Measurements from ENCODE around the gene CORO1C. TPM values are rescaled to one million over a fixed set of nuclear protein-coding genes. Genes with fewer than 3 reads are reported as not detected.

The CORO1C gene
- total RNA-seq = 10 to 100 TPM; 10.3 to 11.9 TPM
- 10 to 100 TPM in 1 of 2 donors, 1 to 10 TPM in 1; 8.0 to 12.6 TPM for polyA plus RNA-seq

- H3K36me3 Mint-ChIP-seq = peaks cover 0 to 4% of the 10 kb centered on the region in 2 donors
- POLR2A ChIA-PET (ENCODE audit: partially characterized antibody) = interaction anchor here (0.7 to 1.5 kb wide), 7 partner anchors 41 to 746 kb away, joined by 3 to 8 read pairs (median 4); partner anchors contain the start of genes KCTD10 and SELPLG
- H3K4me1 ChIP-seq (ENCODE audit: insufficient read depth, low read length) = peaks cover 5% of the 10 kb centered on the region
- H3K4me3 Mint-ChIP-seq = peak within 1 kb of the TSS; percentile 89 to 97 (median 95)
- H3K4me3 ChIP-seq (ENCODE audit: low read length in 2 of 2) = peak within 1 kb of the TSS; percentile 88 to 91
- peak; percentile 94 to 97 (median 95) for DNase-seq
- H3K27ac ChIP-seq (ENCODE audit: low read depth, low read length) = peak within 1 kb of the TSS; percentile 69
- no peaks in the 10 kb centered on the region for H3K27me3 ChIP-seq (ENCODE audit: insufficient read depth, low read length)
- no peaks in the 10 kb centered on the region for H3K9me3 Mint-ChIP-seq
- H3K9me3 ChIP-seq (ENCODE audit: control insufficient read depth in 1 of 2, low read length in 2 of 2) = no peaks in the 10 kb centered on the region
- H3K36me3 ChIP-seq (ENCODE audit: insufficient read depth, low read length) = no peaks in the 10 kb centered on the region
- CTCF ChIA-PET (ENCODE audit: partially characterized antibody) = interaction anchor here (1.2 to 2.0 kb wide), 4 partner anchors 66 to 99 kb away, joined by 3 to 13 read pairs (median 9); no protein-coding TSS in a partner anchor
- peak within 1 kb of the TSS; percentile 92 to 99 (median 98) for H3K27ac Mint-ChIP-seq
- H3K4me1 Mint-ChIP-seq = peaks cover 11 to 28% (median 26%) of the 10 kb centered on the region in 4 donors
- H3K27me3 Mint-ChIP-seq = no peaks in the 10 kb centered on the region
- intact Hi-C loops (cut with micrococcal nuclease) = loop anchor here (1.0 to 5.0 kb wide), 7 partner anchors 66 to 216 kb away; partner anchors contain the start of genes FICD, SART3, SELPLG and SSH1
Measured at GRCh38 chr12:108731105-108731865, at the start of gene CORO1C. Gene CORO1C (minus strand): TSS chr12:108731518. CDS start chr12:108701318, 30,200 bp downstream.

- no peak for DNase-seq
- Mint-ChIP-seq H3K4me1 (peaks cover 0 to 4% (median 0%) of the 10 kb centered on the region in 4 donors), H3K4me3 (no peak overlapping the region), H3K9me3 (no peaks in the 10 kb centered on the region), H3K27ac (peak overlapping the region in 1 of 7 donors; percentile 17), H3K27me3 (no peaks in the 10 kb centered on the region), H3K36me3 (peaks cover 0 to 11% of the 10 kb centered on the region in 2 donors)
- CTCF ChIA-PET (ENCODE audit: partially characterized antibody) = no interaction called here
- no peaks in the 10 kb centered on the region for H3K36me3 ChIP-seq (ENCODE audit: insufficient read depth, low read length)
- H3K9me3 ChIP-seq (ENCODE audit: control insufficient read depth in 1 of 2, low read length in 2 of 2) = no peaks in the 10 kb centered on the region
- POLR2A ChIA-PET (ENCODE audit: partially characterized antibody) = interaction anchor here (0.6 kb wide), 1 partner anchor 890 kb away, joined by 3 read pairs; no protein-coding TSS in a partner anchor
- no peaks in the 10 kb centered on the region for H3K27me3 ChIP-seq (ENCODE audit: insufficient read depth, low read length)
- intact Hi-C loops (cut with micrococcal nuclease) = no loop called here
- no peak overlapping the region for H3K4me3 ChIP-seq (ENCODE audit: low read length in 2 of 2)
- no peak overlapping the region for H3K27ac ChIP-seq (ENCODE audit: low read depth, low read length)
- no peaks in the 10 kb centered on the region for H3K4me1 ChIP-seq (ENCODE audit: insufficient read depth, low read length)
Measured at GRCh38 chr12:108779998-108780688, 48.8 kb upstream of the CORO1C start.

GRCh38 chr12:108778053-108778452, 46.7 kb upstream of the CORO1C start:
- ChIA-PET POLR2A (ENCODE audit: partially characterized antibody) (no interaction called here), CTCF (ENCODE audit: partially characterized antibody) (interaction anchor here (1.0 to 1.6 kb wide), 2 partner anchors 24 to 160 kb away, joined by 4 read pairs; no protein-coding TSS in a partner anchor)
- peaks cover 0 to 2% of the 10 kb centered on the region in 2 donors for H3K36me3 Mint-ChIP-seq
- peaks cover 0 to 4% (median under 1%) of the 10 kb centered on the region in 4 donors for H3K4me1 Mint-ChIP-seq
- intact Hi-C loops (cut with micrococcal nuclease) = no loop called here
- Histone ChIP-seq H3K27ac (ENCODE audit: low read depth, low read length) (no peak overlapping the region), H3K4me3 (ENCODE audit: low read length in 2 of 2) (no peak overlapping the region), H3K4me1 (ENCODE audit: insufficient read depth, low read length) (no peaks in the 10 kb centered on the region), H3K36me3 (ENCODE audit: insufficient read depth, low read length) (no peaks in the 10 kb centered on the region), H3K27me3 (ENCODE audit: insufficient read depth, low read length) (no peaks in the 10 kb centered on the region), H3K9me3 (ENCODE audit: control insufficient read depth in 1 of 2, low read length in 2 of 2) (no peaks in the 10 kb centered on the region)
- H3K27ac Mint-ChIP-seq = no peak overlapping the region
- H3K27me3 Mint-ChIP-seq = no peaks in the 10 kb centered on the region
- H3K4me3 Mint-ChIP-seq = no peak overlapping the region
- H3K9me3 Mint-ChIP-seq = no peaks in the 10 kb centered on the region
- no peak for DNase-seq

DNA sequence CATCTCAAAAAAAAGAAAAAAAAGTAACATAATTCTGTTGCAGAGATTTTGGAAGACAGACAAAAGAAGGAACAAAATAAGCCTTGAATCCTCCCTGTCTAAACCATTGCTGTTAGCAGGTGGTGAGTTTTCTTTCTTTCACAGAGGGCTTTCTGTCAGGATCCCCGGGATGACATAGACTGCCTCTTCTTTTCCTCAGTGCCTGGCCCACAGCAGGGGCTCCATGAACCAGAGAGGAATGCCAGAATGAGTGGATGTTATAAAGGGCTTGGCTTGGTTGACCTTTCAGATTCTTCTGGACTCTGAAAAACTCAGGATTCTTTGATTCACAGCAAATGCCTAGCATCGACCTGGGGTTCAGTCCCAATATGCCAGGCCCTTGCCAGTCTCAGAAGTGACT, 45.8 kb upstream of the CORO1C start:
- intact Hi-C loops (cut with micrococcal nuclease) = no loop called here
- H3K4me3 Mint-ChIP-seq = no peak overlapping the region
- CTCF ChIA-PET (ENCODE audit: partially characterized antibody) = interaction anchor here (1.0 to 1.6 kb wide), 2 partner anchors 24 to 159 kb away, joined by 4 read pairs; no protein-coding TSS in a partner anchor

DNA sequence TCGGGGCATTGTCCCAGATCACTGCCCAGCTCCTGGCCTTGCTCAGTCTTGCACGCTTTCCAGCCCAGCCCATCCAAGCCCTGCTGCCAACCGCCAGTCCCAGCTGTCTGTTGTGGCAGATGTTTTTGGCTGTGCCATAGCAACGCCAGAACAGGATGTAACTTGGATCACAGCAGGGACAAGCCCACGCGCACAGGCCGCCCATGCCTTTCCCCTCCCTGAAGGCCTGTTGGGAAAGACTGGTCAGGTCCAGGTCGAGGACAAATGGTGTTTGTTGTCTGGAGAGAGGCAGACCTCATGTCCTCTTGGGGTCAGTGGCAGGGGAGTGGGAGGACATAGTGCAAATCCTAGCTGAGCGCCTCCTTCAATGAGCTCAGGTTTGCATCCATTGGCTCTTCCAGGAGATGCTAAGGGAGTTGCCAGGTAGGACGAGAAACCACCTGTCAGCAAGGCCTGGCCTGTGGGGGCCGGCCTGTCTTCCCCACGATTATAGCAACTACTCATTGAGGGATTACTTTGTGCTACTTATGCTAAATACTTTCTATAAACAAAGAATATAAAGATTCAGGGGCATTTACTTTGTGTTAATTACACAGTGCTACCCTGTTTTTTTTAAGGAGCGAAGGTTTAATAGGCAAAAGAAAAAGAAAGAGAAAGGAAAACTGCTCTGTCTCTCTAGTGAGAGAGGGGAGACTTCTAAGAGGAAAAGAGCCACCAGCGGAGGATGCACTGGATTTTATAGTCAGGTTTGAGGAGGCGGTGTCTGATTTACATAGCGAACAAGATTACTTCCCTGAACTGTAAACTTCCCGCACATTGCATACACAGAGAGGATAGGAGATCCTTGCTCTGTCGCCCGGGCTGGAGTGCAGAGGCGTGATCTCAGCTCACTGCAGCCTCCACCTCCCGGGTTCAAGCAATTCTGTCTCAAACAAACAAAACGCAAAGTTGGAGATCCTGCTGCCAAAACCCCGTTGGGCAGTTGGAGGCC, 42.8 kb upstream of the CORO1C start:
- Histone ChIP-seq H3K4me1 (ENCODE audit: insufficient read depth, low read length) (no peaks in the 10 kb centered on the region), H3K4me3 (ENCODE audit: low read length in 2 of 2) (no peak overlapping the region), H3K36me3 (ENCODE audit: insufficient read depth, low read length) (no peaks in the 10 kb centered on the region), H3K9me3 (ENCODE audit: control insufficient read depth in 1 of 2, low read length in 2 of 2) (no peaks in the 10 kb centered on the region), H3K27me3 (ENCODE audit: insufficient read depth, low read length) (no peaks in the 10 kb centered on the region), H3K27ac (ENCODE audit: low read depth, low read length) (no peak overlapping the region)
- Mint-ChIP-seq H3K27ac (peak overlapping the region in 1 of 7 donors; percentile 23), H3K4me1 (peaks cover 0 to 3% (median 1%) of the 10 kb centered on the region in 4 donors), H3K27me3 (peaks cover 4 to 8% of the 10 kb centered on the region in 2 donors), H3K9me3 (no peaks in the 10 kb centered on the region), H3K4me3 (no peak overlapping the region), H3K36me3 (no peaks in the 10 kb centered on the region)
- ChIA-PET POLR2A (ENCODE audit: partially characterized antibody) (no interaction called here), CTCF (ENCODE audit: partially characterized antibody) (no interaction called here)
- DNase-seq = no peak
- intact Hi-C loops (cut with micrococcal nuclease) = no loop called here

More for the DNA sequence above, 45.8 kb upstream of the CORO1C start:
- H3K27ac Mint-ChIP-seq = no peak overlapping the region
- Histone ChIP-seq H3K4me1 (ENCODE audit: insufficient read depth, low read length) (no peaks in the 10 kb centered on the region), H3K4me3 (ENCODE audit: low read length in 2 of 2) (no peak overlapping the region), H3K36me3 (ENCODE audit: insufficient read depth, low read length) (no peaks in the 10 kb centered on the region), H3K9me3 (ENCODE audit: control insufficient read depth in 1 of 2, low read length in 2 of 2) (no peaks in the 10 kb centered on the region), H3K27me3 (ENCODE audit: insufficient read depth, low read length) (no peaks in the 10 kb centered on the region), H3K27ac (ENCODE audit: low read depth, low read length) (no peak overlapping the region)
- POLR2A ChIA-PET (ENCODE audit: partially characterized antibody) = no interaction called here
- no peaks in the 10 kb centered on the region for H3K27me3 Mint-ChIP-seq
- DNase-seq = no peak
- peaks cover 0 to 4% (median under 1%) of the 10 kb centered on the region in 4 donors for H3K4me1 Mint-ChIP-seq
- no peaks in the 10 kb centered on the region for H3K9me3 Mint-ChIP-seq
- no peaks in the 10 kb centered on the region for H3K36me3 Mint-ChIP-seq

DNA sequence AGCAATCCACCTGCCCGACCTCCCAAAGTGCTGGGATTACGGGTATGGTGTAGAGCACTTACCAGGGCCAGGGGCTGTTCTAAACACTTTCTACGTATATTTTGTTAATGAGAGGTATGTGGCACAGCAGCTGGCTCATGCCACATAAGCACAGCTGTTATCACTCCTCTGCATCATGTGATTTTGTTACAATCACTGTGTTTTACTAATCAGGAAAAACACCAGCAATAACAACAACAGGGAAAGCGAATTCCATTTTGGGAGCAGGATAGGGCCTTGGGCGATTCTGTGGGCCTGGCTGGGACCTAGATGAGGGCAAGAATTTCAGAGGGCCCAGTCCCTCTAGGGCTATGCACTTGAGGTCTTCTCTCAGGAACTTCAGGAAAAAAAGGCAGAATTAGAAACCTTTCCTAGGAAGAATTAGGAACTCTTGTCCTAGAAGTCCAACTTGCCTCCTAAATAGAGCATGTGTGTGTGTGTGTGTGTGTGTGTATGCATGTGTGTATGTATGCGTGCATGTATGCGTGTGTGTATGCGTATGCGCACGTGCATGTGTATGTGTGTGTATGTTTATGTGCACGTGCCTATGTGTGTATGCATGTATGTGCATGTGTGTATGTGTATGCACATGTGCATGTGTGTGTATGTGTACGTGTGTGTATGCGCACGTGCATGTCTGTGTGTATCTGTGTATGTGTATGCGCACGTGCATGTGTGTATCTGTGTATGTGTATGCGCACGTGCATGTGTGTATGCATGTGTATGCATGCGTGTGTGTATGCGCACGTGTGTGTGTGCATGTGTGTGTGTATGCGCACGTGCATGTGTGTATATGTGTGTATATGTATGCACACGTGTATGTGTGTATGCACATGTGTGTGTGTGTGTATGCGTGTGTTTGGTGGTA, 41.8 kb upstream of the CORO1C start:
- POLR2A ChIA-PET (ENCODE audit: partially characterized antibody) = no interaction called here
- H3K36me3 ChIP-seq (ENCODE audit: insufficient read depth, low read length) = no peaks in the 10 kb centered on the region
- peaks cover 6 to 10% of the 10 kb centered on the region in 2 donors for H3K27me3 Mint-ChIP-seq
- no peaks in the 10 kb centered on the region for H3K27me3 ChIP-seq (ENCODE audit: insufficient read depth, low read length)
- peaks cover 0 to 5% (median 3%) of the 10 kb centered on the region in 4 donors for H3K4me1 Mint-ChIP-seq
- H3K36me3 Mint-ChIP-seq = no peaks in the 10 kb centered on the region
- intact Hi-C loops (cut with micrococcal nuclease) = no loop called here
- H3K27ac ChIP-seq (ENCODE audit: low read depth, low read length) = no peak overlapping the region
- DNase-seq = no peak
- no peak overlapping the region for H3K4me3 Mint-ChIP-seq
- CTCF ChIA-PET (ENCODE audit: partially characterized antibody) = no interaction called here
- peaks cover 8% of the 10 kb centered on the region for H3K4me1 ChIP-seq (ENCODE audit: insufficient read depth, low read length)
- H3K9me3 Mint-ChIP-seq = no peaks in the 10 kb centered on the region
- no peaks in the 10 kb centered on the region for H3K9me3 ChIP-seq (ENCODE audit: control insufficient read depth in 1 of 2, low read length in 2 of 2)
- peak overlapping the region in 1 of 7 donors; percentile 23 for H3K27ac Mint-ChIP-seq
- no peak overlapping the region for H3K4me3 ChIP-seq (ENCODE audit: low read length in 2 of 2)
